Spleen (tissue), 11 donors: ENCODE data around the gene PRKAG3. TPM values are rescaled to one million over a fixed set of nuclear protein-coding genes. Genes with fewer than 3 reads are reported as not detected.

ENCODE experiments used
- DNase-seq: peaks from one replicate; pipeline ENCODE4 v3.0.0-alpha.2; 2020
- H3K27ac ChIP-seq, 8 donors: fragments of 200-600 bp; sonication (generic) in 7 of 8; 1 replicate in 4 of 8; 2 replicates in 4 of 8; pipeline versions ENCODE4 v1.5.0 to v1.8.0; 2016 to 2021; ENCODE audit warnings: inconsistent platforms in 4 of 8, mild to moderate bottlenecking in 4 of 8, moderate library complexity in 1 of 8
- H3K27me3 ChIP-seq, 7 donors: fragments of 200-600 bp; sonication (generic) in 6 of 7; replicated peaks in 1 of 7; 1 replicate in 4 of 7; 2 replicates in 3 of 7; pipeline versions ENCODE4 v1.5.0 to v1.8.0; 2016 to 2021; ENCODE audit warnings: inconsistent platforms in 3 of 7, mild to moderate bottlenecking in 1 of 7
- H3K36me3 ChIP-seq, 6 donors: fragments of 200-600 bp; sonication (generic) in 5 of 6; 1 replicate in 4 of 6; 2 replicates in 2 of 6; pipeline versions ENCODE4 v1.5.0 to v1.8.0; 2016 to 2021; ENCODE audit warnings: inconsistent platforms in 2 of 6
- H3K4me1 ChIP-seq, 6 donors: fragments of 200-600 bp; sonication (generic) in 5 of 6; 1 replicate in 3 of 6; 2 replicates in 3 of 6; pipeline versions ENCODE4 v1.5.0 to v1.8.0; 2016 to 2021; ENCODE audit warnings: inconsistent platforms in 3 of 6
- H3K4me3 ChIP-seq, 8 donors: fragments of 200-600 bp; sonication (generic) in 7 of 8; 1 replicate in 4 of 8; 2 replicates in 4 of 8; pipeline versions ENCODE4 v1.5.0 to v1.8.0; 2016 to 2021; ENCODE audit warnings: inconsistent platforms in 4 of 8, mild to moderate bottlenecking in 4 of 8, moderate library complexity in 2 of 8
- H3K9me3 ChIP-seq, 8 donors: fragments of 200-600 bp; sonication (generic) in 7 of 8; 1 replicate in 4 of 8; 2 replicates in 4 of 8; pipeline versions ENCODE4 v1.5.0 to v1.8.0; 2016 to 2021; ENCODE audit warnings: inconsistent platforms in 4 of 8
- POLR2A ChIP-seq, 3 donors: fragments of 450-650 bp; IDR thresholded peaks; one replicate each; pipeline ENCODE4 v1.5.1; 2017; ENCODE audit warnings: antibody characterized with exemption in 3 of 3, mild to moderate bottlenecking in 1 of 3
- POLR2AphosphoS5 ChIP-seq, 3 donors: sonication (generic); formaldehyde crosslinking; IDR thresholded peaks; one replicate each; pipeline ENCODE4 v1.5.1; 2017; ENCODE audit warnings: antibody characterized with exemption in 3 of 3
- WGBS, 5 donors: extraction: QIAGEN DNeasy Blood & Tissue Kit in 3 of 5; methylation state at CpG; one replicate each; pipeline versions ENCODE4 v1.1.5 to v1.1.7; 2013 to 2018; 5-methylcytosine and 5-hydroxymethylcytosine counted together
- intact Hi-C: fragments of 100-400 bp; cut with DNase I; formaldehyde crosslinking; loops from one replicate; pipeline ENCODE4 v1.15.0; 2023; ENCODE audit warnings: low total_unique reads
- polyA plus RNA-seq, 3 donors: library from polyadenylated mRNA; stranded (reverse); fragments of 200-250 nt; gene quantifications; one replicate each; pipeline ENCODE4 v1.2.1, GENCODE V29; 2013
- total RNA-seq, 7 donors: library from RNA; depleted of rRNA in 3 of 7; stranded (reverse); fragments of >200 nt in 3 of 7; fragmentation: NEBNext Ultra II Directional in 4 of 7; extraction: Animal tissue kit (Norgen Biotek cat#: 25700) in 4 of 7; gene quantifications; one replicate each; pipeline versions ENCODE4 v1.1.0 to v1.2.1, GENCODE V29; 2016 to 2021
- TF ChIP-seq, protein P1 (sequence below), 11 experiments: fragments of 200-600 bp in 7 of 11; fragments of 450-650 bp in 4 of 11; sonication (generic) in 4 of 11; IDR thresholded peaks in 8 of 11; conservative IDR thresholded peaks in 3 of 11; 1 replicate in 7 of 11; 2 replicates in 4 of 11; pipeline versions ENCODE4 v1.4.0 to v1.8.0; 2016 to 2021; ENCODE audit warnings: antibody characterized with exemption in 11 of 11, inconsistent platforms in 4 of 11, mild to moderate bottlenecking in 1 of 11
- donor health status: healthy with polysubstance abuse.
- donor health status: DM: no; HTN: no; CAD: no; lungs with moderate emphysema.
- donor health status: DM: no; HTN: no; CAD: no.
- donor health status: Bipolar disorder and iron deficiency.
- donor health status: healthy.
- donor health status: DM: no; HTN: no; CAD: no.
- donor health status: DM: yes; HTN: yes; CAD: no.

Gene PRKAG3
- total and polyA plus RNA-seq, 10 donors: not detected

DNA sequence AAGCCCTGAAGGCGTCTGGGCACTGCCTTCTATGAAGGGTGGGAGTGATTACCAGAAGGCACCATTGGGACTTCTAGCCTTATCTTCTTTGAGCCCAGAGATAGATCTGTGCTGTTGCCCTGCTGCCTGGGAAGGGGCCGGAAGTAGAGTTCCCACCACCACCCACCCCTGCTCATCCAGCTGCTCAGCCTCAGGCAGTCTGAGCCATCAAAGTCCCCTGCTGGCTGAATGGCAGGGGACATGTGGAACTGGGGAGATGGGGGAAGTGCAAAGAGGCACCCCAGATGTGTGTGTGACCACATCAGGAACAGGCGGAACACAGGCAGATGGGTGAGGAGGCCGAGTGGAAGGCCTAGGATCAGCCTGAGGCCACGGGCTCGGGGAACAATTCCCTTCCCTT is 45.7 kb upstream of the PRKAG3 start:
- H3K9me3 ChIP-seq: no peaks in the 10 kb centered on the region
- H3K36me3 ChIP-seq: peaks cover 0 to 7% (median 0%) of the 10 kb centered on the region in 6 donors
- 56 to 72% (median 63%) methylated on average over 6 of the region's 6 CpGs for WGBS, 5 donors
- intact Hi-C loops: no loop called here
- H3K27me3 ChIP-seq: peaks cover 0 to 99% (median 33%) of the 10 kb centered on the region in 7 donors
- peaks cover 18 to 79% (median 65%) of the 10 kb centered on the region in 6 donors for H3K4me1 ChIP-seq
- H3K27ac ChIP-seq: no peak overlapping the region
- H3K4me3 ChIP-seq: no peak overlapping the region
- peak; percentile 69 for DNase-seq
- TF ChIP-seq POLR2AphosphoS5 (IDR thresholded peaks at IDR 0.05): no peak
- TF ChIP-seq POLR2A (IDR thresholded peaks at IDR 0.05): no peak
- TF ChIP-seq, protein P1, sequence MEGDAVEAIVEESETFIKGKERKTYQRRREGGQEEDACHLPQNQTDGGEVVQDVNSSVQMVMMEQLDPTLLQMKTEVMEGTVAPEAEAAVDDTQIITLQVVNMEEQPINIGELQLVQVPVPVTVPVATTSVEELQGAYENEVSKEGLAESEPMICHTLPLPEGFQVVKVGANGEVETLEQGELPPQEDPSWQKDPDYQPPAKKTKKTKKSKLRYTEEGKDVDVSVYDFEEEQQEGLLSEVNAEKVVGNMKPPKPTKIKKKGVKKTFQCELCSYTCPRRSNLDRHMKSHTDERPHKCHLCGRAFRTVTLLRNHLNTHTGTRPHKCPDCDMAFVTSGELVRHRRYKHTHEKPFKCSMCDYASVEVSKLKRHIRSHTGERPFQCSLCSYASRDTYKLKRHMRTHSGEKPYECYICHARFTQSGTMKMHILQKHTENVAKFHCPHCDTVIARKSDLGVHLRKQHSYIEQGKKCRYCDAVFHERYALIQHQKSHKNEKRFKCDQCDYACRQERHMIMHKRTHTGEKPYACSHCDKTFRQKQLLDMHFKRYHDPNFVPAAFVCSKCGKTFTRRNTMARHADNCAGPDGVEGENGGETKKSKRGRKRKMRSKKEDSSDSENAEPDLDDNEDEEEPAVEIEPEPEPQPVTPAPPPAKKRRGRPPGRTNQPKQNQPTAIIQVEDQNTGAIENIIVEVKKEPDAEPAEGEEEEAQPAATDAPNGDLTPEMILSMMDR (IDR thresholded peaks at IDR 0.05 in 8 of 11, conservative IDR thresholded peaks at IDR 0.05 in 3 of 11): no peak

DNA sequence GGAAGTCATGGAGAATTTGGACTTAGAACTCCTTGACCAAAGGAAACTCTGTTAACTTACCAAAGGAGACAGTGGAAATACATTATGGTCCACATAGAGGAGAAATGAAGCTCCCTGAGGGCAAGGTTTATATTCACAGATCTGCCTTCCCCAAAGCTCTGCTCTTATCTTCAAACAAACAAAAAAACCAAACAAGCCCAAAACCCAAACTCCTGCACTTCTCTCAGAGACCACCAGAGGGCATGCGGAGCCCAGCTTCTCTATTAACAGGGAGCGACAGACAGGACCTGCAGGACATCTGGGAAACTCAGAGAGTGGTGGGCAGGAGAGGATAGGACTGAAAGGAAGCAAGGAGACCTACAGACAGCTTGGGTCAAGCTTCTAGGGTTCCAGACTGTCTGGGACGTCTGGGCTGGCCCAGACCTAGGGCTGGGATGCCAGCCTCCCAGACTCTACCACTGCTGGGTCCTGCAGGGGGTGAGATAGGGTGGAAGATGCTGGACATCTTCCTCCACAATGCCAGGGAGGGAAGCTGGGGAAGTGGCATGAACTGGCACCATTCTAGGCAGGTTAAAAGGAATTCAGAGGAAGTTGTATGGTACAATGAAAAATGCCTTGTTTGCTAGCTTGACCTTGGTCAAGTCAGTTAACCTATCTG is 45.1 kb upstream of the PRKAG3 start:
- intact Hi-C loops: loop anchor here (1.0 kb wide), 1 partner anchor 22 kb away; no protein-coding TSS in a partner anchor
- Histone ChIP-seq H3K36me3 (peaks cover 0 to 7% (median 0%) of the 10 kb centered on the region in 6 donors), H3K4me3 (no peak overlapping the region), H3K4me1 (peaks cover 18 to 79% (median 66%) of the 10 kb centered on the region in 6 donors), H3K9me3 (no peaks in the 10 kb centered on the region), H3K27ac (no peak overlapping the region), H3K27me3 (peaks cover 0 to 99% (median 38%) of the 10 kb centered on the region in 7 donors)
- 0 to 3% (median 2%) methylated on average over 3 of the region's 3 CpGs for WGBS, 5 donors
- TF ChIP-seq POLR2AphosphoS5 (IDR thresholded peaks at IDR 0.05): no peak
- TF ChIP-seq POLR2A (IDR thresholded peaks at IDR 0.05): no peak
- TF ChIP-seq, protein P1 (IDR thresholded peaks at IDR 0.05 in 8 of 11, conservative IDR thresholded peaks at IDR 0.05 in 3 of 11): peak; percentile 91 to 97 (median 94)
- peak; percentile 85 for DNase-seq

GRCh38 chr2:218875692-218876246 is 44.2 kb upstream of the PRKAG3 start:
- Histone ChIP-seq H3K4me1 (peaks cover 21 to 79% (median 69%) of the 10 kb centered on the region in 6 donors), H3K27ac (no peak overlapping the region), H3K9me3 (no peaks in the 10 kb centered on the region), H3K27me3 (peaks cover 0 to 99% (median 43%) of the 10 kb centered on the region in 7 donors), H3K4me3 (no peak overlapping the region), H3K36me3 (peaks cover 0 to 7% (median 0%) of the 10 kb centered on the region in 6 donors)
- intact Hi-C loops: loop anchor here (1.0 kb wide), 1 partner anchor 23 kb away; no protein-coding TSS in a partner anchor
- WGBS, 5 donors: 40 to 51% (median 47%) methylated on average over 2 of the region's 2 CpGs
- DNase-seq: no peak
- TF ChIP-seq, protein P1 (IDR thresholded peaks at IDR 0.05 in 8 of 11, conservative IDR thresholded peaks at IDR 0.05 in 3 of 11): no peak
- TF ChIP-seq POLR2A (IDR thresholded peaks at IDR 0.05) (no peak), POLR2AphosphoS5 (IDR thresholded peaks at IDR 0.05) (no peak)
